Measurements from ENCODE around the gene GLIPR2. TPM values are rescaled to one million over a fixed set of nuclear protein-coding genes. Genes with fewer than 3 reads are reported as not detected.

Gene GLIPR2
- total RNA-seq, 1 donor from 2014 or later: 6.3 TPM

- Mint-ChIP-seq H3K27ac (ENCODE audit: unreplicated experiment) (no peak overlapping the region), H3K4me1 (ENCODE audit: unreplicated experiment) (peaks cover 7% of the 10 kb centered on the region), H3K4me3 (ENCODE audit: unreplicated experiment) (no peak overlapping the region), H3K36me3 (ENCODE audit: low read depth, unreplicated experiment) (peaks cover 22% of the 10 kb centered on the region), H3K27me3 (ENCODE audit: unreplicated experiment) (peaks cover 23% of the 10 kb centered on the region), H3K9me3 (ENCODE audit: unreplicated experiment) (peaks cover 5% of the 10 kb centered on the region)
- no peak for DNase-seq (ENCODE audit: low spot score)
- TF ChIP-seq, protein P1, sequence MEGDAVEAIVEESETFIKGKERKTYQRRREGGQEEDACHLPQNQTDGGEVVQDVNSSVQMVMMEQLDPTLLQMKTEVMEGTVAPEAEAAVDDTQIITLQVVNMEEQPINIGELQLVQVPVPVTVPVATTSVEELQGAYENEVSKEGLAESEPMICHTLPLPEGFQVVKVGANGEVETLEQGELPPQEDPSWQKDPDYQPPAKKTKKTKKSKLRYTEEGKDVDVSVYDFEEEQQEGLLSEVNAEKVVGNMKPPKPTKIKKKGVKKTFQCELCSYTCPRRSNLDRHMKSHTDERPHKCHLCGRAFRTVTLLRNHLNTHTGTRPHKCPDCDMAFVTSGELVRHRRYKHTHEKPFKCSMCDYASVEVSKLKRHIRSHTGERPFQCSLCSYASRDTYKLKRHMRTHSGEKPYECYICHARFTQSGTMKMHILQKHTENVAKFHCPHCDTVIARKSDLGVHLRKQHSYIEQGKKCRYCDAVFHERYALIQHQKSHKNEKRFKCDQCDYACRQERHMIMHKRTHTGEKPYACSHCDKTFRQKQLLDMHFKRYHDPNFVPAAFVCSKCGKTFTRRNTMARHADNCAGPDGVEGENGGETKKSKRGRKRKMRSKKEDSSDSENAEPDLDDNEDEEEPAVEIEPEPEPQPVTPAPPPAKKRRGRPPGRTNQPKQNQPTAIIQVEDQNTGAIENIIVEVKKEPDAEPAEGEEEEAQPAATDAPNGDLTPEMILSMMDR (IDR thresholded peaks at IDR 0.05; ENCODE audit: unreplicated experiment): no peak
Observed at GRCh38 chr9:36142510-36143244, 6.1 kb downstream of the GLIPR2 start.

- H3K4me1 Mint-ChIP-seq (ENCODE audit: unreplicated experiment): peaks cover 7% of the 10 kb centered on the region
- H3K36me3 Mint-ChIP-seq (ENCODE audit: low read depth, unreplicated experiment): peaks cover 22% of the 10 kb centered on the region
Observed at GRCh38 chr9:36143245-36143641, 6.7 kb downstream of the GLIPR2 start.

GRCh38 chr9:36144309-36145232 is 8.0 kb downstream of the GLIPR2 start:
- Mint-ChIP-seq H3K4me3 (ENCODE audit: unreplicated experiment) (peak overlapping the region; percentile 21), H3K27me3 (ENCODE audit: unreplicated experiment) (peaks cover 16% of the 10 kb centered on the region), H3K9me3 (ENCODE audit: unreplicated experiment) (peaks cover 5% of the 10 kb centered on the region), H3K36me3 (ENCODE audit: low read depth, unreplicated experiment) (peaks cover 22% of the 10 kb centered on the region), H3K27ac (ENCODE audit: unreplicated experiment) (no peak overlapping the region), H3K4me1 (ENCODE audit: unreplicated experiment) (peaks cover 7% of the 10 kb centered on the region)
- TF ChIP-seq, protein P1 (IDR thresholded peaks at IDR 0.05; ENCODE audit: unreplicated experiment): no peak
- no peak for DNase-seq (ENCODE audit: low spot score)

More at GRCh38 chr9:36143245-36143641, 6.7 kb downstream of the GLIPR2 start:
- no peak overlapping the region for H3K4me3 Mint-ChIP-seq (ENCODE audit: unreplicated experiment)
- H3K27ac Mint-ChIP-seq (ENCODE audit: unreplicated experiment): no peak overlapping the region
- TF ChIP-seq, protein P1 (IDR thresholded peaks at IDR 0.05; ENCODE audit: unreplicated experiment): no peak
- peaks cover 19% of the 10 kb centered on the region for H3K27me3 Mint-ChIP-seq (ENCODE audit: unreplicated experiment)
- H3K9me3 Mint-ChIP-seq (ENCODE audit: unreplicated experiment): peaks cover 5% of the 10 kb centered on the region
- no peak for DNase-seq (ENCODE audit: low spot score)

GRCh38 chr9:36145970-36146369 is 9.4 kb downstream of the GLIPR2 start:
- H3K9me3 Mint-ChIP-seq (ENCODE audit: unreplicated experiment): peaks cover 5% of the 10 kb centered on the region
- no peak for DNase-seq (ENCODE audit: low spot score)
- H3K27ac Mint-ChIP-seq (ENCODE audit: unreplicated experiment): no peak overlapping the region
- peak overlapping the region; percentile 34 for H3K4me3 Mint-ChIP-seq (ENCODE audit: unreplicated experiment)
- peaks cover 15% of the 10 kb centered on the region for H3K27me3 Mint-ChIP-seq (ENCODE audit: unreplicated experiment)
- peaks cover 8% of the 10 kb centered on the region for H3K4me1 Mint-ChIP-seq (ENCODE audit: unreplicated experiment)
- H3K36me3 Mint-ChIP-seq (ENCODE audit: low read depth, unreplicated experiment): peaks cover 22% of the 10 kb centered on the region
- TF ChIP-seq, protein P1 (IDR thresholded peaks at IDR 0.05; ENCODE audit: unreplicated experiment): no peak
